Endothelial cell of umbilical vein (primary cell): ENCODE results near the gene SLC38A10. TPM values are rescaled to one million over a fixed set of nuclear protein-coding genes. Genes with fewer than 3 reads are reported as not detected.

Experiments
- BruUV-seq: library from RNA; stranded (reverse); fragments of 400-500 nt; replicated peaks from 2 replicates; lab custom pipeline; 2021; lab: Mats Ljungman, UMichigan
- CTCF ChIA-PET: fragments of 300-600, 350-600 bp; sonication (Branson Sonifier 250); formaldehyde crosslinking; loops from one replicate; lab custom pipeline; 2021; ENCODE audit warnings: antibody characterized with exemption, inconsistent platforms; lab: Charles Lee
- POLR2A ChIA-PET: fragments of 300-600, 350-600 bp; sonication (Branson Sonifier 250); formaldehyde crosslinking; loops from one replicate; lab custom pipeline; 2021; ENCODE audit warnings: antibody characterized with exemption, inconsistent platforms; lab: Charles Lee
- DNase-seq: peaks from one replicate; pipeline ENCODE4 v3.0.0-alpha.2; 2011; ENCODE audit warnings: low read depth, low spot score
- FAIRE-seq: peaks from 2 replicates; lab custom pipeline; 2011; peaks lifted over from hg19 to GRCh38; lab: Jason Lieb, UNC
- H2AFZ ChIP-seq: 2 replicates; pipeline ENCODE4 v1.6.0; 2012; ENCODE audit warnings: low read depth, low read length, control low read depth, inconsistent platforms
- H3K27ac ChIP-seq: 2 replicates; pipeline ENCODE4 v1.5.1; 2011; ENCODE audit warnings: low read depth, mild to moderate bottlenecking, control low read depth, low read length, moderate library complexity; ENCODE audit not compliant: insufficient read depth
- H3K27me3 ChIP-seq, 2 experiments: 2 replicates each; pipeline versions ENCODE4 v1.6.0 to v1.6.1; 2011; ENCODE audit warnings: low read length in 2 of 2, mixed read lengths in 1 of 2; ENCODE audit not compliant: control insufficient read depth in 2 of 2, insufficient read depth in 2 of 2
- H3K36me3 ChIP-seq, 2 experiments: 2 replicates in 1 of 2; 3 replicates in 1 of 2; pipeline ENCODE4 v1.5.1; 2011; ENCODE audit warnings: low read length in 2 of 2, mild to moderate bottlenecking in 1 of 2, moderate library complexity in 1 of 2; ENCODE audit not compliant: control insufficient read depth in 2 of 2, insufficient read depth in 2 of 2; ENCODE audit errors: extremely low read depth in 1 of 2
- H3K4me1 ChIP-seq: 3 replicates; pipeline ENCODE4 v1.5.1; 2011; ENCODE audit warnings: mild to moderate bottlenecking, low read length; ENCODE audit not compliant: control insufficient read depth, insufficient read depth; ENCODE audit errors: extremely low read depth
- H3K4me2 ChIP-seq: 2 replicates; pipeline ENCODE4 v1.6.1; 2011; ENCODE audit warnings: low read length, control low read depth, mixed read lengths; ENCODE audit not compliant: insufficient read depth
- H3K4me3 ChIP-seq, 3 experiments: fragments of 200-600 bp in 1 of 3; sonication (generic), shearing (Covaris generic) in 1 of 3; replicated peaks in 1 of 3; 2 replicates each; pipeline ENCODE4 v1.5.1; 2011 to 2016; ENCODE audit warnings: control low read depth in 3 of 3, low read length in 3 of 3, mild to moderate bottlenecking in 2 of 3, inconsistent platforms in 1 of 3, low read depth in 1 of 3, moderate library complexity in 1 of 3; ENCODE audit not compliant: insufficient read depth in 1 of 3
- H3K79me2 ChIP-seq: 2 replicates; pipeline ENCODE4 v1.6.0; 2012; ENCODE audit warnings: low read length, inconsistent platforms; ENCODE audit not compliant: control insufficient read depth, insufficient read depth
- H3K9ac ChIP-seq: replicated peaks from 2 replicates; pipeline ENCODE3; 2011; ENCODE audit warnings: low read length, control low read depth; ENCODE audit not compliant: insufficient read depth; ENCODE audit errors: extremely low read depth
- H3K9me1 ChIP-seq: replicated peaks from 3 replicates; pipeline ENCODE4 v1.6.0; 2011; ENCODE audit warnings: mild to moderate bottlenecking, low read length; ENCODE audit not compliant: control insufficient read depth, insufficient read depth; ENCODE audit errors: extremely low read depth
- H3K9me3 ChIP-seq: replicated peaks from 2 replicates; pipeline ENCODE4 v1.5.1; 2012; ENCODE audit warnings: low read length, inconsistent platforms; ENCODE audit not compliant: control insufficient read depth, insufficient read depth
- H4K20me1 ChIP-seq: replicated peaks from 2 replicates; pipeline ENCODE3; 2011; ENCODE audit warnings: mild to moderate bottlenecking, low read length; ENCODE audit not compliant: control insufficient read depth, insufficient read depth; ENCODE audit errors: extremely low read depth
- EZH2 ChIP-seq: IDR thresholded peaks from 2 replicates; pipeline ENCODE4 v1.6.1; 2012; ENCODE audit warnings: borderline replicate concordance, low read depth, mild to moderate bottlenecking, moderate library complexity, low read length, inconsistent platforms; ENCODE audit not compliant: severe bottlenecking
- FOS ChIP-seq: IDR thresholded peaks from 2 replicates; pipeline ENCODE4 v1.6.1; 2011; ENCODE audit warnings: mild to moderate bottlenecking, low read length, moderate library complexity, borderline replicate concordance; ENCODE audit not compliant: insufficient read depth
- GATA2 ChIP-seq: IDR thresholded peaks from 2 replicates; pipeline ENCODE4 v1.7.0; 2011; ENCODE audit warnings: low read depth, mild to moderate bottlenecking, moderate library complexity, mixed read lengths, low read length; ENCODE audit not compliant: insufficient read length, insufficient read depth
- JUN ChIP-seq: IDR thresholded peaks from 2 replicates; pipeline ENCODE4 v1.6.1; 2011; ENCODE audit warnings: borderline replicate concordance, low read depth; ENCODE audit not compliant: insufficient read length, insufficient read depth
- MYC ChIP-seq: IDR thresholded peaks from one replicate; pipeline ENCODE4 v1.6.1; 2011; ENCODE audit warnings: mild to moderate bottlenecking, low read depth, low read length
- POLR2A ChIP-seq: IDR thresholded peaks from 2 replicates; pipeline ENCODE4 v1.6.1; 2012; ENCODE audit warnings: low read depth, mild to moderate bottlenecking, control low read depth, low read length
- POLR2AphosphoS5 ChIP-seq: IDR thresholded peaks from 2 replicates; pipeline ENCODE4 v1.6.1; 2012; ENCODE audit warnings: low read depth, mild to moderate bottlenecking, control low read depth, low read length, moderate library complexity; ENCODE audit not compliant: insufficient read depth
- dilution Hi-C: fragments of 300-500 bp; cut with MboI; formaldehyde crosslinking; loops from one replicate; pipeline ENCODE4 v1.15.0; 2019; ENCODE audit warnings: low sequenced_read_pairs; ENCODE audit not compliant: extremely low pct_ligation_motif_present
- intact Hi-C: fragments of 100-400 bp; cut with micrococcal nuclease; formaldehyde crosslinking; loops from one replicate; pipeline ENCODE4 v1.10.0; 2022
- polyA plus RNA-seq, 4 experiments: library from polyadenylated mRNA; depleted of rRNA in 3 of 4; stranded (reverse) in 3 of 4; unstranded in 1 of 4; fragments of >200 nt; gene quantifications; 2 replicates each; pipeline versions ENCODE4 v1.2.1 to v1.2.3, GENCODE V29; 2011 to 2012; ENCODE audit warnings: missing spikeins in 1 of 4
- total RNA-seq: library from RNA; stranded (reverse); gene quantifications from 2 replicates; pipeline ENCODE4 v1.2.3, GENCODE V29; 2021
- TF ChIP-seq, protein P1 (sequence below): IDR thresholded peaks from 2 replicates; pipeline ENCODE4 v1.6.1; 2011; ENCODE audit not compliant: insufficient read depth, insufficient read length
- TF ChIP-seq, protein P2 (sequence below), 2 donors: IDR thresholded peaks; 1 replicate in 1 of 2; 2 replicates in 1 of 2; pipeline ENCODE4 v1.5.1; 2011; ENCODE audit warnings: low read length in 2 of 2, mild to moderate bottlenecking in 2 of 2, moderate library complexity in 2 of 2, control low read depth in 1 of 2, inconsistent platforms in 1 of 2, low read depth in 1 of 2; ENCODE audit not compliant: insufficient read depth in 1 of 2; ENCODE audit errors: extremely low read depth in 1 of 2

SLC38A10 gene
- total and polyA plus RNA-seq, 2 donors (not counting 3 experiments of a cell fraction or from before 2014, with no cell fraction given), result 72.7 to 113 TPM

DNA sequence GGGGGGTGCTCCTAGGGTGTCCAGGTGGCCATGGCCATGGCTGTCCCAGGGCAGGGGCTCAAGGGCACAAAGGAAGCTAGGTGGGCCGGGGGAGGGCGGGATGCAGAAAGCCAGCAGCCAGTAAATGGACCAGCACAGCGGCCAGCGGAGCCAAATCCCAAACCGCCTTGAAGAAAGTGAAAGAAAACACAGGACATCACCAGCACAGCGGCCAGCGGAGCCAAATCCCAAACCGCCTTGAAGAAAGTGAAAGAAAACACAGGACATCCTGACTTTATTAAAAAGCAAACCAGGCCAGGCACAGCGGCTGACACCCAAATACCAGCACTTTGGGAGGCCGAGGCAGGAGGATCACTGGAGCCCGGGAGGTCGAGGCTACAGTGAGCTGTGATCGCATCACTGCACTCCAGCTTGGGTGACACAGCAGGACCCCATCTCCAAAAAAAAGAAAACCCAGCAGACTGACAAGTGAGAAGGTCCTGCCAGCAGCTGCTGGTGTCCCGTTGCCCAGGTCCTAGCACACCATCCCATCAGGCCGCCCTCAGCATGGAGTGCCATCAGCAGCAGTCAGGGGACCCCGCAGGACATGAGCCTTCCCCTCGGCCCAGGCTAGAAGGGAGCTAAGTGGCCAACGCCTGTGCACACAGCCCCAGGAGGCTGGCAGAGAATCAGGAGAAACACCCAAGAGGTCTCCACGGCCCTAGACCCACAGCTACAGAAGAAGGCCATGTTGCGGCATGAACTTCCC lies 17.0 kb downstream of the SLC38A10 start:
- CTCF ChIA-PET, result interaction anchor here (1.3 kb wide), 1 partner anchor 21 kb away, joined by 3 read pairs; no protein-coding TSS in a partner anchor

More for the DNA sequence above, 17.0 kb downstream of the SLC38A10 start:
- dilution Hi-C loops (no loop called here), intact Hi-C loops (no loop called here)
- no peak overlapping the region for H3K9ac ChIP-seq
- POLR2A ChIA-PET, result no interaction called here
- H3K27me3 ChIP-seq, result no peaks in the 10 kb centered on the region
- H3K4me3 ChIP-seq, result no peak overlapping the region
- TF ChIP-seq EZH2, result no peak
- TF ChIP-seq POLR2AphosphoS5, result no peak
- TF ChIP-seq POLR2A, result no peak
- TF ChIP-seq, protein P1, sequence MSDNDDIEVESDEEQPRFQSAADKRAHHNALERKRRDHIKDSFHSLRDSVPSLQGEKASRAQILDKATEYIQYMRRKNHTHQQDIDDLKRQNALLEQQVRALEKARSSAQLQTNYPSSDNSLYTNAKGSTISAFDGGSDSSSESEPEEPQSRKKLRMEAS, result no peak
- TF ChIP-seq GATA2, result no peak
- TF ChIP-seq FOS, result no peak
- TF ChIP-seq, protein P2, sequence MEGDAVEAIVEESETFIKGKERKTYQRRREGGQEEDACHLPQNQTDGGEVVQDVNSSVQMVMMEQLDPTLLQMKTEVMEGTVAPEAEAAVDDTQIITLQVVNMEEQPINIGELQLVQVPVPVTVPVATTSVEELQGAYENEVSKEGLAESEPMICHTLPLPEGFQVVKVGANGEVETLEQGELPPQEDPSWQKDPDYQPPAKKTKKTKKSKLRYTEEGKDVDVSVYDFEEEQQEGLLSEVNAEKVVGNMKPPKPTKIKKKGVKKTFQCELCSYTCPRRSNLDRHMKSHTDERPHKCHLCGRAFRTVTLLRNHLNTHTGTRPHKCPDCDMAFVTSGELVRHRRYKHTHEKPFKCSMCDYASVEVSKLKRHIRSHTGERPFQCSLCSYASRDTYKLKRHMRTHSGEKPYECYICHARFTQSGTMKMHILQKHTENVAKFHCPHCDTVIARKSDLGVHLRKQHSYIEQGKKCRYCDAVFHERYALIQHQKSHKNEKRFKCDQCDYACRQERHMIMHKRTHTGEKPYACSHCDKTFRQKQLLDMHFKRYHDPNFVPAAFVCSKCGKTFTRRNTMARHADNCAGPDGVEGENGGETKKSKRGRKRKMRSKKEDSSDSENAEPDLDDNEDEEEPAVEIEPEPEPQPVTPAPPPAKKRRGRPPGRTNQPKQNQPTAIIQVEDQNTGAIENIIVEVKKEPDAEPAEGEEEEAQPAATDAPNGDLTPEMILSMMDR (IDR thresholded peaks at IDR 0.05; ENCODE audit: extremely low read depth in 1 of 2, insufficient read depth in 1 of 2, low read depth in 1 of 2, low read length in 2 of 2), result no peak
- TF ChIP-seq JUN, result no peak
- no peak for TF ChIP-seq MYC
- H2AFZ ChIP-seq, result no peak overlapping the region
- no peak overlapping the region for H3K27ac ChIP-seq
- no peak for DNase-seq
- peaks cover 9 to 46% of the 10 kb centered on the region in 2 experiments for H3K36me3 ChIP-seq
- no peaks in the 10 kb centered on the region for H3K9me3 ChIP-seq
- H3K79me2 ChIP-seq, result no peaks in the 10 kb centered on the region
- no peak for FAIRE-seq
- H3K4me2 ChIP-seq, result no peak overlapping the region
- H3K9me1 ChIP-seq, result no peaks in the 10 kb centered on the region
- no peaks in the 10 kb centered on the region for H3K4me1 ChIP-seq
- BruUV-seq, result no TSS peak
- H4K20me1 ChIP-seq, result no peaks in the 10 kb centered on the region
